GM19240 (cell line): Measurements from ENCODE around the gene PRPS2.
A peak's percentile ranks its signal among the peaks of the same experiment; 100 is the strongest.

ENCODE experiments used
- DNase-seq: peaks from one replicate; pipeline ENCODE4 v3.0.0; 2011; ENCODE audit warnings: low spot score; ENCODE audit not compliant: insufficient read length

The PRPS2 gene

DNA sequence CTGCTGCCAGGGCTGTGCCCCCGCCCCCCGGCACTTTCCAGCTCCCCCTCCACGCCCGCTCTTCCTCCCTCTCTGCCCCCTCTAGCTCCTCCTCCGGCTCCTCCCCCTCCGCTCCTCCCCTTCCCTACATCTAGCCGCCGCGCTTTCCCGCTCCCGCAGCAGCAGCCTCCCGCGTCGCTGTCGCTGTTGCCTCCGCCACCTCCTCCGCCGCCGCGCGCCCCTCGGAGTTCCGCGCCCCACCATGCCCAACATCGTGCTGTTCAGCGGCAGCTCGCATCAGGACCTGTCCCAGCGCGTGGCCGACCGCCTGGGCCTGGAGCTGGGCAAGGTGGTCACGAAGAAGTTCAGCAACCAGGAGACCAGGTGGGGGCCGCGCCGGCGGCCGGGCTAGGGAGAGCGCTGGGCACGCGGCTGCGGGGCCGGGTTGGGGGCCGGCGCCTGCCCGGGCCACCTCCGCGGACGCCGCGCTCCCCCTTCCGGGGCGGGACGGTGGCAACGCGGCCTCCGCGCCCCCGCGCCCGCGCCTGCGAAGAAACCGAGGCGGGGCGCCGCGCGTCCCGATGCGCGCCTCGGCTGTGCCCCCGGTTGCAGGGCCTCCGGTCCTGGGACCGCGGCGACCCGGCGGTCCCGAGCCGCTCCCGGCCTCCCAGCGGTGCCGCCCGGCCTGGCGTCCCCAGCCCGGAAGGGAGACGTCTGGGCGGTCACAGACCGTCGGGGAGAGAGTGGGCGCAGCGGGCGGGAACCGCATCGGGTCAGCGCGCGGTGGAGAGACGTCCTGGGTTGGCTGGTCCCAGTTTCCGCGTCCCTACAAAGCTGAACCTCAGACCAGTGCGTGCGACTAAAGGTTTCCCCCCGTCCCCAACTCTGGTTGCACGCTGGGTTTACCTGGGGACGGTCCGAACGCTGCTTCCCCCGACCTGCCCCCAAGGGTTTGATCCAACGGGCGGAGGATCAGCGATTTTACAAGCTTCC lies at the start of gene PRPS2:
Gene PRPS2 (plus strand): TSS at position 156 of the 972 bp plus-strand sequence. CDS start 86 bp downstream, at position 242.
- DNase-seq = peak; percentile 66

DNA sequence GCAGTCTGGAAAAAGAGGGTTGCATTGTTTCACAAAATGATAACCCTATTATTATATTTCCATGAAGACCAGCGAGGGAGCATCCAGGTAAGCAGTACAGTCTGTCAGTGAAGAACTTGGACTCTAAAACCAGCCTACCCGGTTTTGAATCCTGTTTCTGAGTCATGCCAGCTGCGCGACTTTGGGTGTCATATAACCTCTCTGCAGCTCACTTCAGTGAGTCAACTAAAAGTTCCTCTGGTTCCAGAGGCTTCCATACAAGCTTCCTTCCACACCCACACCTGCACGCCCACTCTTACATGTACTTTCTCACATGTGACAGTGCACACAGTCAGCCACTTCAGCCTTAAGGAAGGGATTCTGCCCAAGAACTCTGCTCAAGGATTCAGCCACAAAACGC lies 49.8 kb upstream of the PRPS2 start:
- no peak for DNase-seq

DNA sequence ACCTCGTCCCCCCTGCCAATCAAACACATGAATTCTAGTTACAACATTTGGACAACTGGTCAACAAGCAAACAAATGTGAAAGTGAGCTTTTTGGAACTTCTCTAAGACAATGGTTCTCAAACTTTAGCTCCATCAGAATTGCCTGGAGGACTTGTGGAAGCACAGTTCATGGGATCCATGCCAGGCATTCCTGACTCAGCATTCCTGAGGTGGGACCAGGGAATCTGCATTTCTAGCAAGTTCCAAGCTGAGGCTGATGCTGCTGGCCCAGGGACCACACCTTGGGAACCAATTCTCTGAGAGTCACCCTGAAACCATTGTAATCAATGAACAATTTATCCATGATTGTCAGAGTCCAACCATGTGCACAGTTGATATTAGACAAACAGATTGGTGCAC lies 43.8 kb upstream of the PRPS2 start:
- no peak for DNase-seq

GRCh38 chrX:12751887-12752286 lies 39.3 kb upstream of the PRPS2 start:
- DNase-seq = no peak

GRCh38 chrX:12753366-12753765 lies 37.8 kb upstream of the PRPS2 start:
- no peak for DNase-seq

DNA sequence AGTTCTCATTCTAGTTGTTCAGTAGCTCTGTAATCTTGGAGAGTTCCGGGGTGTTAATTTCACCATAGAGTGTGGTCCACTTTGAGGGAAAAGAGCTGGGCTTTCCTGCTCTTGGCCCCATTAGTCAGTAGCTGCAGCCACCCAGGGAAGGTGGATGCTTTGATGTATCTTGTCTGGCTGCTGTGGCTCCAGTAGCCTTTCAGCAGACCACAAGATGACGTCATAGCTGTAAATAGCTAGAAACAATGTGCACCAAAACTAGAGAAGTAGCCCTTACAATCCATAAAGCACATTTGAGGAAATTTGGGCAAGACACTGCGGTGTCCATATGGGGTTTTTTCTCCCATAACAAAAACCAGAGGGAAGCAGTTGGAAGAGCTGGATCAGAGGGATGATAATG lies 32.9 kb upstream of the PRPS2 start:
- no peak for DNase-seq

DNA sequence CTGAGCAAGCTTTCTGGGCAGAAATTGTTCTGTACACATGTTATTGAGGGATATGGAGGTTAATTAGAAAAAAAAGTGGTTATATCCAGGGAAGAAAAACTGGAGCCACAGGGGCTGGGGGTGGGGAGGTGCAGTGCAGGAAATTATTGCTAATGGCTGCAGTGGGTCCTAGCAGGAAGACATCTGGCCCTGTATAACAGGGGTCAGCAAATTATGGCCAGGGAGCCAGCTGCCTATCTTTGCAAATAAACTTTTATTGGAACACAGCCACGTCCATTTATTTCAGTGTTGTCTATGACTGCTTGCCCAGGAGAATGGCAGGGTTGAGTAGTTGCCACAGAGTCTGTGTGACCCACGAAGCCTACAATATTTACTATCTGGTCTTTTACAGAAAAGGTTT lies 23.4 kb upstream of the PRPS2 start:
- no peak for DNase-seq

GRCh38 chrX:12768491-12768890 lies 22.7 kb upstream of the PRPS2 start:
- no peak for DNase-seq

GRCh38 chrX:12770440-12770839 lies 20.8 kb upstream of the PRPS2 start:
- DNase-seq = no peak

DNA sequence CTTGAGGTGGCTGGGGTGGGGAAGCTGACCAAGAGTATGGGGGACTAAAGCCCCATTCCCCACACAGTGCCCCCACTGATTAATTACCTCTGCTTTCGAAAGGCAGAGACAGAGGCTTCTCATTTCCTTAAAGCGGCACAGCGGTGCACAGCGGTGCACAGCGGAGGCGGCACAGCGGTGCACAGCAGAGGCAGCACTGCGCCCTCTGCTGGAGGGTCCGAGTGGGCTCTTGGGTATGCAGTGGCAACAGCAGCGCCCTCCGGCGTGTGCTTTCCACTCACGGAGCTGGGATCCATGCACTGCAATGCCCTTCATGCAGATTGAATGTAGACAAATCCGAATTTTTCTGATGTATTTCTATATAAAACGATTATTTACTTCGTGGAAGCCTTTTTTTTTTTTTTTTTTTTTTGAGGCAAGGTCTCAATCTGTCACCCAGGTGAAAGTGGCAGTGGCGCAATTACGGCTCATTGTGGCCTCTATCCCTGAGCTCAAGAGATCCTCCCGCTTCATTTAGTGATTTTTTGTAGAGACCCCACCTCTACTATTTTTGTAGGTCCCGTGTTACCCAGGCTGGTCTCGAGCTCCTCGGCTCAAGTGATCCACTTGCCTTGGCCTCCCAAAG lies 19.7 kb upstream of the PRPS2 start:
- DNase-seq = peak; percentile 19

DNA sequence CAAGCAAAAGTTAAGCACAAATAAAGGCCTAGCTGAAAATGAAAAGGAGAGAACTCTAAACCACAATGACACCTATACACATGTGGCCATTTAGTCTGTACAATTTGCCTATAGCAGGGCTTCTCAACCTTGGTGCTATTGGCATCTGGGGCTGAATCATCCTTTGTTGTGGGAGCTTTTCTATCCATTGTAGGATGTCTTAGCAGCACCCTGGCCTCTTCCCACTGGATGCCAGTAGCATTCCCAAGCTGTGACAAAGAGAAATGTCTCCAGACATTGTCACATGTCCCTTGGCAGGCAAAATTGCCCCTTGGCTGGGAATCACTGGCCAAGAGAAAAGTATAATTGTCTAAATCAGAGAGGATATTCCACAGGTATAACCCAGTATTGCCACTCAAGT lies 13.5 kb upstream of the PRPS2 start:
- no peak for DNase-seq

DNA sequence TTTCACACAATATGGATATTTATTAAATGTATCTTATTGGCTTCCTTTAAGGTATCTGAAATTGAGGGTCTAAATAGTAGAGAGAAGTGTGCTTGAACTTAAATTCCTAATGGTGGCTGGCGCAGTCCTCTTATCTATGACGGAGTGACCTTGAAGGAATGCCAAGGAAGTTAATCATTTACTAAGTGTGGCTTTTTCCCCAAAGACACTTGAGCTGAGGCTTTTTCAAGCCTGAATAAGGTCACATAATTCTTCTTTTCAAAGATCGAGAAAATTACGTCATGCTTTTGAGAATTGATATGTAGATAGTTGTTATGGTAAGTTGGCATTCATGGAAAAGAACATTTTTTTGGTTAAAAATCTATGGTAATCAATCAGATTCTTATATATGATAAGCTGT lies 11.7 kb upstream of the PRPS2 start:
- no peak for DNase-seq

- no peak for DNase-seq
Measured at GRCh38 chrX:12788645-12789044, 2.6 kb upstream of the PRPS2 start.

DNA sequence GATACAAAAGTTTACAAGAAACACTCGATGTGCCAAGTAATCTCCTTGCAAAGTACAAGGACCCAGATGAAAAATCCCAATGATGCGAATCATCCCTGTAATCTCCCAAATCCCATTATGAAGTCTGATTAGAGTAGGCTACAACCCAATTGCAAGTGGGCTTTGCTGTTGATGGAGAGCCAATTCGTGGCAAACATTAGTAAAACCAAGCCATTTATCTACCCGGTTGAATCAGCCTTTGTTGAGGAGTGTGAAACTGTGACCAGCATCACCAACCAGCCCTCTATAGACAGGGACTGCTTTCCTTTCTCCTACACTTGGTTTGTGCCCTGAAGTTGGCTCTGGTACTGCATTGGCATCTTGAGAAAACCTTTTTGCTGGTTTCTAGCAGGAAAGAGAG lies 1.2 kb upstream of the PRPS2 start:
- no peak for DNase-seq

GRCh38 chrX:12790885-12791256 lies 341 bp upstream of the PRPS2 start:
- DNase-seq = no peak

DNA sequence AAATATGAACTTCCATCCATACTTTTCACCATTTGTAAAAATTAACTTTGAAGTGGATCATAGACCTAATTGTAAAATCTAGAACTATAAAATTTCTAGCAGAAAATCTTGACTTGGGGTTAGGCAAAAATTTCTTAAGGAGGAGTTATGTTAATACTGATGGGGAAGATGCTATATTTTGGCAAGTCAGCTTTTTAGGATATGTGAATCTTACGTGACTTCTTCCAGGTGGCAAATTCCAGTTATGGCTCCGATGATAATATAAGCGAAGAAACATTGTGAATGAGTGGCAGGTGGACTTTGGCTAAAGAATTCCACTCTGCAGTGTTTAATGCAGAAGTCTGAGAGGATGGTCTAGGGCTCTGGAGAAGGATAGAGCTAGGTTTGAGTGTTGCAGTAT lies 1.5 kb downstream of the PRPS2 start:
- DNase-seq = no peak

DNA sequence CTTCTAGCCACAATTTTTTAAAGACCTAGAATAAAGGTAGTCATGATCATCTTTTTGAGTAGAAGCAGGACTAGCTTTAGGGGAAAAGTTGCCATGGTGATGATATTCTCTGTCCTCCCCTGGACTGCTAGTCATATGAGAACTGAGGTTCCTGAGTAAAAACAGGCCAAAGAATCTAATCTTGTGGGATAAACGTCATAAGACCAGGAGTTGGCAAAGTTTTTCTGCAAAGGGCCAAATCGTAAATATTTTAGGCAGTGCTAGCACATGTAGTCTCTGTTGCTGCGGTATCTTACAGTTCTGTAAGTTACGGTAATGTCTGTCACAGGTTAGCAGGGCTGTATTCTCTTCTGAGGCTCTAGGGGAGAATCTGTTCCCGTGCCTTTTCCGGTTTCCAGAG lies 3.4 kb downstream of the PRPS2 start:
- no peak for DNase-seq

- no peak for DNase-seq
Measured at GRCh38 chrX:12798601-12799000, 7.4 kb downstream of the PRPS2 start.

DNA sequence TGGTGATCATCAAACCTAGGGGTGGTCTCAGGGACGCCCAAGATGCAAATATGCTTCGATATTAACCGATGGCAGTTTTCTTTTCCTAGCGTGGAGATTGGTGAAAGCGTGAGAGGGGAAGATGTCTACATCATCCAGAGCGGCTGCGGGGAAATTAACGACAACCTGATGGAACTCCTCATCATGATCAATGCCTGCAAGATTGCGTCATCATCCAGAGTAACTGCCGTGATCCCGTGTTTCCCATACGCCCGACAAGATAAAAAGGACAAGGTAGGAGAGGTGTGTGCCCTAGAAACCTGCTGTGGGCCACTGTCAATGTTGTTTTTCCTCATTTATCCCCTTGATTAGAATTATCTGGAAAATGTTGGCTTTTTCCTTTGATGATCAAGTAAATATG lies 7.9 kb downstream of the PRPS2 start:
- DNase-seq = no peak

DNA sequence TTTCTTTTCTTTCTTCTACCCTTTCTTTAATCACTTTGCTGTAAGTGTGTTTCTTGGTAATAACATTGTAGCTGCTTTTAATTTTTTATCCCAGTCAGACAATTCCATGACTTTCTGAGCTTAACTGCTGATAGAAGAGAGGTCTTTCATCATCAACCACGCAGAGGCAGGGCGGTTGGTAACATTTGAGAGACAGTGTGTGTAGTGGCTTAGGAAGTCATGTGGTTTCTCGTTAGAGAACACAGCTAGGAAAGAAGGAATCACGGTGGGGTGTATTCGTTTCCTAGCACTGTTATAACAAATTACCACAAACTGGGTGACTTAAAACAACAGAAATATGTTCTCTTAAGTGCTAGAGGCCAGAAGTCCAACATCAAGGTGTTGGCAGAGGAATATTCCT lies 11.5 kb downstream of the PRPS2 start:
- no peak for DNase-seq

GRCh38 chrX:12804655-12805054 lies 13.4 kb downstream of the PRPS2 start:
- DNase-seq = no peak

- no peak for DNase-seq
Measured at GRCh38 chrX:12805333-12805732, 14.1 kb downstream of the PRPS2 start.

- no peak for DNase-seq
Measured at GRCh38 chrX:12811658-12812057, 20.4 kb downstream of the PRPS2 start.
